PC-3 (cell line): ENCODE measurements around the gene LILRB3.

Source experiments
- EZH2 ChIP-seq: fragments of 300-600 bp; sonication (generic); IDR thresholded peaks from one replicate; pipeline ENCODE4 v1.6.1; 2017; ENCODE audit warnings: antibody characterized with exemption, mild to moderate bottlenecking, low read length; ENCODE audit not compliant: unreplicated experiment
- TF ChIP-seq, protein P1 (sequence below): fragments of 300-600 bp; sonication (generic); conservative IDR thresholded peaks from 2 replicates; pipeline ENCODE4 v1.5.1; 2017; ENCODE audit warnings: antibody characterized with exemption, low read depth, mild to moderate bottlenecking, low read length

DNA sequence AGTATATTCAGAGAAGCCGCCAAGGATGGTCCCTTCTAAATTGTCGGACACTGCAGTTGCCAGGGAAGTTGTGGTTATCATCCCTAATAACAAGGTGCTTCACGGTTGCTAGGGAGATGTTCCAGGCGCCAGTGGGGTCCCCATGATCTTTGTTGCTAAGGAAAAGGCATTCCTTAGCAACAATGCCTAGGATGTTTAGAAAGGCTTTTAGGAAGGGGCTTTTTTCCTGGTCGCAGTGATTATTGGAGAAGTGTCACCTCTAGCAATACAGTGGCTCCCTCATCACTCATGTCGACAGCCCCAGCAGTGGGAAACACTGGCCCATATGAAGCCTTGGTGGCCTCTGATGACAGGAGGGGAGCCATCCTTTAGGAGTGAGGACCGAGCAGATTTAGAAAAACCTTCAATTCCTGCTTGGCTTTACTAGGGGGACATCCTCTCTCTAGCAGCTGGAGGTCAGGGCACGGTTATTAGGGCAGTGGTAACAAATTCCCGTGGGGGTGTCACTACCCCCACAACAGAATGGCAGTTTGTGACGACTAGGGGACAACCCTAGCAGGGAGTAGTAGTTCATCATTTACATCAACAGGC is 43.5 kb downstream of the LILRB3 start:
- no peak for TF ChIP-seq EZH2
- TF ChIP-seq, protein P1, sequence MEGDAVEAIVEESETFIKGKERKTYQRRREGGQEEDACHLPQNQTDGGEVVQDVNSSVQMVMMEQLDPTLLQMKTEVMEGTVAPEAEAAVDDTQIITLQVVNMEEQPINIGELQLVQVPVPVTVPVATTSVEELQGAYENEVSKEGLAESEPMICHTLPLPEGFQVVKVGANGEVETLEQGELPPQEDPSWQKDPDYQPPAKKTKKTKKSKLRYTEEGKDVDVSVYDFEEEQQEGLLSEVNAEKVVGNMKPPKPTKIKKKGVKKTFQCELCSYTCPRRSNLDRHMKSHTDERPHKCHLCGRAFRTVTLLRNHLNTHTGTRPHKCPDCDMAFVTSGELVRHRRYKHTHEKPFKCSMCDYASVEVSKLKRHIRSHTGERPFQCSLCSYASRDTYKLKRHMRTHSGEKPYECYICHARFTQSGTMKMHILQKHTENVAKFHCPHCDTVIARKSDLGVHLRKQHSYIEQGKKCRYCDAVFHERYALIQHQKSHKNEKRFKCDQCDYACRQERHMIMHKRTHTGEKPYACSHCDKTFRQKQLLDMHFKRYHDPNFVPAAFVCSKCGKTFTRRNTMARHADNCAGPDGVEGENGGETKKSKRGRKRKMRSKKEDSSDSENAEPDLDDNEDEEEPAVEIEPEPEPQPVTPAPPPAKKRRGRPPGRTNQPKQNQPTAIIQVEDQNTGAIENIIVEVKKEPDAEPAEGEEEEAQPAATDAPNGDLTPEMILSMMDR, result no peak
